NK-92 treated with Interleukin-12 subunit alpha and Interleukin-12 subunit beta, amount 100 ng/mL, for 24 hours (cell line): ENCODE data around the gene KRTAP20-3.

Experiments
- DNase-seq: peaks from one replicate; lab custom pipeline; 2025; lab: John Stamatoyannopoulos, UW

The KRTAP20-3 gene

GRCh38 chr21:30642564-30642963 lies at the start of gene KRTAP20-3:
Gene KRTAP20-3, plus strand, starts transcription at chr21:30642864.
- DNase-seq, result no peak

DNA sequence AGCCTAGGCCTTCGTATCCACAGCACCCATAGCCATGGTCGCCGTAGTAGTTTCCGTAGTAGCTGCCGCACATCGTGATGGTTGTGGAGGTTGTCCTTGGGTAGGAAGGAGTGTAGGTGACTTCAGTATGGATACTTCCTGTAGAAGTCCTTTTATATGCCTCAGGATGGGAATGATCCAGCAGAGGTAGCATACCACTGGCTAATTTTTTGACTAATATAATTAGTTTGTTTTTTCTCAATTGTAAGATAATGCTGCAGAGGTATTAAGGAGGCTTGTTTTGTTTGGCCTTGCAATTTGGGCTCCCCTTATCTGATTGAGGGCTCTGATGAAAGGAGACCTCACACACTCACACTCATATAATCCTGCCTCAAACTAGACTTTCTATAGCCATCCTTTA lies 43.9 kb upstream of the KRTAP20-3 start, which contains the start of gene KRTAP6-2:
Gene KRTAP6-2, minus strand, starts transcription at position 101 of the 400 bp plus-strand sequence. Its CDS starts 28 bp downstream, at position 73.
- no peak for DNase-seq

- no peak for DNase-seq
These were observed 41.9 kb upstream of the KRTAP20-3 start, which contains the start of gene KRTAP22-1 for GRCh38 chr21:30600787-30601186. Gene KRTAP22-1, plus strand, starts transcription at chr21:30601087.

GRCh38 chr21:30605968-30606367 lies 36.7 kb upstream of the KRTAP20-3 start:
- DNase-seq, result no peak

DNA sequence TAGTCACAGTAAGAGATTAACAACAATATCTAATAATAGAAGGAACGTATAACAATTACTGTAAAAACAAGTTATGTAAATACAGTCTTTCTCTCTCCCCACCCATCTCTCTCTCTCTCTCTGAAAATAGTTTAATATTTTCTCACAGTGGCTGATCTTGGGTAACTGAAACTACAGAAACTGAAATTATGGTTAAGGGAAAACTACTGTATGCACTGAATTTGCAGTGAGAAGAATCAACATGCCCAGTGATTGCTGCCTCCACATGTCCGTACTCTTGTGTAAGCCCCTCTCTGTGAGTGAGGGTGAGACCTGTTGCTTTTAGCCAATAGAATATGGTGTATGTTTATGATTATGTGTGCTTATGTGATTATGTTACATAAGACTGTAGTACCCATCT lies 30.5 kb upstream of the KRTAP20-3 start:
- no peak for DNase-seq

- DNase-seq, result no peak
These were observed 28.8 kb upstream of the KRTAP20-3 start, which contains the start of gene KRTAP6-1 for GRCh38 chr21:30613836-30614235. Gene KRTAP6-1, minus strand, starts transcription at chr21:30613930. Its CDS starts 26 bp downstream, at chr21:30613904.

DNA sequence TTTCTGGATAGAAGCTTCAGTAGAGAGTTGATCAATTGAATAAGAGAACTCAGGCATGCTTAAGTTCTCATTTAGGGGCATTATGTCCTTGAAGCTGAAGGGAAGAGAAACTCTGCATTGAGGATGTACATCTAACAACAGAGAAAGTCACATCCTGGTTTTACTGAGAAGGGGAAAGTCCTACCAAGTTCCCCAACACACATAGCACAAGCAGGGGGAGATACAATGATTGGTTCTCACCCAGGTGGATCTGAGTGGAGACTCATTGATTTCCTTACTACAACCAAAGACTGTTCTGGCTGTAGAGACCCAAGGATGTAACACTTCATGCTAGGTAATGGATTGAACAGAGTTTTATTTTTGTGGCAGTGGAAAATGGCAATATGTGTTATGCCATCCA lies 27.5 kb upstream of the KRTAP20-3 start:
- no peak for DNase-seq

DNA sequence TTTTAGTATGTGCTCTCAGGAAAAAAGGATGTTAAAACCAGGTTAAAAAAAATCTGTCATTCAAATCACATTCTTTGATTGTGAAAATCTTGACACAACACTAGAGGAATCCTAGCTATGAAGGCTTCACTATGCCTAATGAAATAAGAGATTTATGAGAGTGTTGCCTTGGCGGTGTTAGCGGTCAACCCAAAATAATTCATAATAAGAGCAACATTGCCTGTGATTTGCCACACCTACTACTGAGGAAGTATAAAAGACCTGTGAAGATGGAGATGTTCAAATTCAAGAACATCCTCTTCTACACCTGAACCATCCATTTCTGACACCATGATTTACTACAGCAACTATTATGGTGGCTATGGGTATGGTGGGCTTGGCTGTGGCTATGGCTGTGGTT lies 26.5 kb upstream of the KRTAP20-3 start, which contains the start of gene KRTAP20-1:
Gene KRTAP20-1, plus strand, starts transcription at position 301 of the 400 bp plus-strand sequence. Its CDS starts 30 bp downstream, at position 331.
- no peak for DNase-seq

GRCh38 chr21:30620080-30620479 lies 22.6 kb upstream of the KRTAP20-3 start:
- DNase-seq, result no peak

DNA sequence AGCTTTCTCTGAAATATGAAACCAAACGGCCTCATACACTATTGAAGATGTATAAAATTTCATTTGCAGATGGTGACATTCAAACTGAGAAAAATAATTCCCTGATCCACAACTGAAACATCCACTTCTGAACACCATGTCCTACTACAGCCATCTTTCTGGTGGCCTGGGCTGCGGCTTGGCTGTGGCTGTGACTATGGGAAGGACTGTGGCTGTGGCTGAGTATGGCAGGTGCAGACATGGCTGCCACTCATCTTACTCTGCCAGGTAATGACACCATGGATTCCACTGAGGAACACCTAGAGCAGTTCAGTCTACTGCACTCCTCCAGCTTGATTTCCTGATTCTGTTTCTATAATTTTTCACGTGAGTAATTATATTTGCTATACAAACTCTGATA lies 22.1 kb upstream of the KRTAP20-3 start, which contains the start of gene KRTAP20-4:
Gene KRTAP20-4, plus strand, starts transcription at position 106 of the 400 bp plus-strand sequence.
- DNase-seq, result no peak

DNA sequence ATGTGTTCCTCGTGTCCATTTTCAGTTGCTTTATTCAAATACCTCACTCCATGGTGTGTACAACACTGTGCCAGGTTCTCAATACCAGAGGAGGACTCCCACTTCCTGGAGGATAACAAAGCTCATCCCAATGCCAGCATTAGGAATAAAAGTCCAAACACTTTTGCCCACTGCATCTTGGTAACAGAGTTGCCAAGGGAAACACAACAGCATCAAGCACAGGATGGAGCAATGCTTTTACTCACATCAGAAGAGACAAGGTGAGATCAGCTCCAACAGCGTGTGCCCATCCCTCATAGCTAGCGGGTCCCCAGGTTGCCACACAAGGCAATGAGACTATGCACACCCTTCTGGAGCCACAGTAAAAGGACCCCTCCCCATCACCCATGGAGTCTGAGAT lies 19.3 kb upstream of the KRTAP20-3 start:
- no peak for DNase-seq

DNA sequence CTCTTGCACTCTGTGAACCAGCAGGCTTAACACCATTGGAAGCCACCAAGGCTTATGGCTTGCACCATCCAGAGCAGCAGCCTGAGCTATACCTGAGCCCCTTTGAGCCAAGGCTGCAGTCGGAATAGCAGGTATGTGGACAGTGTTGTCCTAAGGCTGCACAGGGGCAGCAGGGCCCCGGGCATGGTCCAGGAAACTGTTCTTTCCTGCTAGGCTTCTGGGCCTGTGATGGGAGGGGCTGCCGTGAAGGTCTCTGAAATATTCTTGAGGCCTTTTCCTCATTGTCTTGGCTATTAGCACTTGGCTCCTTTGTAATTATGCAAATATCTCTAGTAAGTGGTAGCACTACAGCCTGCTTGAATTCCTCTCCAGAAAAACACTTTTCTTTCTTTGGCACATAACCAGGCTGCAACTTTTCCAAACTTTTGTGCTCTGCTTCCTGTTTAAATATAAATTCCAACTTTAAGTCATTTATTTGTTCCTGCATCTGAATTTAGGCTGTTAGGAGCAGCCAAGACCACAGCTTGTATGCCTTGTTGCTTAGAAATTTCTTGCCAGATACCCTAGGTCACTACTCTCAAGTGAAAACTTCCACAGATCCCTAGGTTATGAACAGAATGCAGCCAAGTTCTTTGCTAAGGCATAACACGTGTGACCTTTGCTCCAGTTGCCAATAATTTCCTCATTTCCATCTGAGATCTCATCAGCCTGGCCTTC lies 17.1 kb upstream of the KRTAP20-3 start:
- DNase-seq, result no peak

GRCh38 chr21:30628109-30628508 lies 14.6 kb upstream of the KRTAP20-3 start:
- DNase-seq, result no peak

GRCh38 chr21:30629200-30629599 lies 13.5 kb upstream of the KRTAP20-3 start:
- DNase-seq, result no peak

- DNase-seq, result no peak
These were observed 7.8 kb upstream of the KRTAP20-3 start, which contains the start of gene KRTAP20-2 for GRCh38 chr21:30634906-30635305. Gene KRTAP20-2, plus strand, starts transcription at chr21:30635206. Its CDS starts 58 bp downstream, at chr21:30635264.

DNA sequence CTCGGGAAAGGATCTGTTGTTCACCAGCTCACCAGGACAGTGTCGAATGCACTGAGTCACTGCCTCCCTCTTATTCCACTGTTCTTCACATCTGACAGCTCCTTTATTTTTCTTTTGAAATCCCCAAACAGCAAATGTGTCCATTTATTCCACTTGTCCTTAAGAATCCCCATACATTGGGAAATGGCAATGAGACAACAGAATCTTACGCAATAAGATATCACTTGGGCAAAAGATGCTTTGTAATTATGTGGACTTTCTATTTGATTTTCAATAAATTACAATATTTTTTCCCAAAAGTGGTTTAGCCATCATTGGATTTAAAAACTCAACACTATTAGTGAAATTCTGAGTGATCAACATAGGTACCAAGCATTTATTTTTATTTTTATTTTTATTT lies 4.0 kb upstream of the KRTAP20-3 start:
- DNase-seq, result no peak

DNA sequence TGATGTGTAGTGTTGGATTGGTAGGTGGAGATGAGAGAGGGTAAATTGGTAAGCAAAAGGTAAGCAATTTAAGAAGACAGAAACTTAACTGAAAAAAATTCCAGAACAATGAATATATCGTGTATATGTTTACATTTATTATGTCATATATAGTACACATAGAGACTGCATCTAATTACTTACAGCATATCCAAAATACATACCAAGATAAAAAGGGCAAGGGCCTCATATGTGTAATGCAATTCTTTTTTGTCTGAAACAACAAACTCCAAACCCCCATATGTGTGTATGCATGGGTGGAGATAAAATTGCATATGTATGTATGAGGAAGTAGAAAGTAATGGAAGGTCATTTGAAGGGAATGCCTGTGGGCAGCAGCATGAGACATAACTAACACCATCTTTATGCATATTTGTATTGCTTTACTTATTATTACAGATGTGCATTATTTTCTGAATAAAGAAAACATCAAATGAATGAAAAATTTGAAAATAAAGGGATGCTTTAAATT lies 4.3 kb downstream of the KRTAP20-3 start:
- no peak for DNase-seq

DNA sequence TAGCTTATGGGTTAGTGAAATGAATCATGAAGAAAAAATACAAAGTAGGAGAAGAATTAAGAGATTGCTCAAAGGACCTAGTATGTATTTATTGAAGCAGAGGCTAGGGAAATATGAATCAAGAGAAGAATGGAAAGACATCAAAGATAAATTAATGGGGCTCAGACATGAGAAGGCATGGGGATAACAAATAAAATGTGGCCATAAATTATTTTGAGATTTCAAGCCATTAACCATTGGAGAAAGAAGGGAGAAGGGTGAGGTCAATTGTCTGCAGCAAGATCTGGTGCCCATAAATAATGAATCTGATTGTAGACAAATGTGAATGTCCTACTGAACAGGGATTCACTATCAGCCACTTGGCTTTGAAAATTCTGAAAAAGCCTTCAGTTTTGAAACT lies 10.2 kb downstream of the KRTAP20-3 start:
- DNase-seq, result no peak

DNA sequence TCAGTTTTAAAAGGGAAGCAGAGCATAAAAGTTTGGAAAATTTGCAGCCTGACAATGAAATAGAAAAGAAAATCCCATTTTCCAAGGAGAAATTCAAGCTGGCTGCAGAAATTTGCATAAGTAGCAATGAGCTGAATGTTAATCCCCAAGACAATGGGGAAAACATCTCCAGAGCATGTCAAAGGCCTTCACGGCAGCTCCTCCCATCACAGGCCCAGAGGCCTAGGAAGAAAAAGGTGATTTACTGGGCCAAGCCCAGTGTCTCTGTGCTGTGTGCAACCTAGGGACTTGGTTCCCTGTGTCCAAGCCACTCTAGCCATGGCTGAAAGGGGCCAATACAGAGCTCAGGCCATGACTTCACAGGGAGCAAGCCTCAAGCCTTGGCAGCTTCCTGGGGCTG lies 26.1 kb downstream of the KRTAP20-3 start:
- no peak for DNase-seq

DNA sequence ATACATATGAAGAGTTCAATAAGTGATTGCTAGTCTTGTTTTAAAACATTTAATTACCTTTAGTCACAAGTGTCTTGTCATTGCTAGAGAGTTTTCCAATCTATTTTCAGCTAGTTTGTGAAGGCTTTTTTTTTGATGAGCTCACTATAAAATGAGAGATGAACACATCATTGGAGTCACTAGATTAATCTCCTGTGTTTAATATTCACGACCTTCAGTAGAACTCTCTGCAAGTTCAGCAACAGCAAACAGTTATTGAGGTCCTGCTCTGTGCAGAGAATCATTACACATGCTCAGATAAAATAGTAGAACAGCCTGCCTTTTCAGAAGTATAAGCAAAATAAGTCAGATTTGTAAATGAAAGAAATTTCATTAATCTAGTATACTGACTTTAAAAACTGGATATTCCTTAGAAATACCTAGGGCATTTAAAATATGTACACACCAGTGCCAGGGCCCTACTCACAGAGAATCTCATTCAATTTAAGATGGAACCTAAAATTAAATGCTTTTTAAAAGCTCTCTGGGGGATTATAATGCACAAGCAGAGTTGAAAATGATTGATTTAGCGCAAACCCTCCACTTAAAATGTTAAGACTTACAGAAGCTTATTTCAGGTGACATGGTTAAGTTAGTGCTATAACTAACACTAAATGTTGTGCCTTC lies 30.5 kb downstream of the KRTAP20-3 start:
- no peak for DNase-seq

DNA sequence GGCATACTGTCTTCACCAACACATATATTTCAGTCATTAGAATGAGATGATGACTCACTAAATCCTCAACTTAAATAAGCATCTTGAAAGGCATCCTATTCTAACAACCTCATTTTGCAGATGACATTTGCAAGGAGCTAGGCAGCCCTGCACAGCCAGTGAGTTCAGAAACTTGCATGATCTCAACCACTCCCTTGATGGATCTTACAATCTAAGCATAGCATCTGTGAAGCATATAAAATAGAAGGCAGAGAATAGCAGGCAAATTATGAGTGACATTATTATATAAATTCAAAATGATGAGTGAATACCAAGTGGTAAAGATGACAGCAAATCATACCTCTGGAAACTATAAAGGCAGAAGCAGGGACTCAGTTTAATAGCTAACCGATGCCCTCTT lies 31.6 kb downstream of the KRTAP20-3 start:
- DNase-seq, result no peak

DNA sequence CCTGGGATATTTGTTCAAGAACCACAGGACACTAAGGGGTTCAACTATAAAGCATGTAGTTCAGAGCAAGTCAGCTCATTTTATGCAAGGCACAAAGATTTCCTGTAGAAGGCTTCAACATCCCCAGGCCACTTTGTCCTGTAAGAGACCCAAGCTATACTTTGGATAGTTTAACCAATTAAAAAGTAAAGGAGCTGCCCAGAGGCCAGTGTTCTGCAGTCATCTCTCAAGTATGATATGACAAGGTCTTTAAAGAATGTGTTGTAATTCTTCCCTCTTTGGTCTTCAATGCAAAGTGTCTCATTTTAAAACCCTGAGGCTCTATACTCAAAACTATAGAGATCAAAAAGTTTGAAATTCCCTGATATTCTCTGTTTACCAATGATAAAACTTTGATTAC lies 34.1 kb downstream of the KRTAP20-3 start:
- DNase-seq, result no peak

DNA sequence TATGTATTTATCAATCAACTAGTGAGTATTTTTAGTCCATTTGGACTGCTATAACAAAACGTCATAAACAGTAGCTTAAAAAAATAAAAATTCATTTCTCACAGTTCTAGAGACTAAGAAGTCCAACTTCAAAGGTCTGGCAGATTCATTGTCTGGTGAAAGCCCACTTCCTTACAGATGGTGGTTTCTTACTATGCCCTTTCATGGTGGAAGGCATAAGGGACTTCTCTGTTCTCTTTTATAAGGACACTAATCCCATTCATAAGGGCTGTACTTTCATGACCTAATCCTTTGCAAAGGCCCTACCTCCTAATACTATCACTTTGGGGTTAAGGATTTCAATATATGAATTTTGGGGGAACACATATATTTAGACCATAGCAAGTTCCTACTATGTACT lies 37.9 kb downstream of the KRTAP20-3 start:
- no peak for DNase-seq
